GM21367 (cell line): ENCODE results near the gene SLC30A3.

Source experiments
- ATAC-seq: cut with Tn5 transposase; IDR thresholded peaks from one replicate; pipeline ENCODE4 v1.9.1; 2021; ENCODE audit not compliant: unreplicated experiment

The SLC30A3 gene

GRCh38 chr2:27236136-27236535 is 26.7 kb downstream of the SLC30A3 start:
- no peak for ATAC-seq

GRCh38 chr2:27233341-27233740 is 29.5 kb downstream of the SLC30A3 start:
- ATAC-seq = no peak

- ATAC-seq = no peak
Measured at GRCh38 chr2:27231921-27232320, 30.9 kb downstream of the SLC30A3 start.

- ATAC-seq = no peak
Measured at GRCh38 chr2:27227501-27227900, 35.3 kb downstream of the SLC30A3 start.

- no peak for ATAC-seq
Measured at GRCh38 chr2:27225526-27225925, 37.3 kb downstream of the SLC30A3 start.

- no peak for ATAC-seq
Measured at GRCh38 chr2:27223416-27223815, 39.4 kb downstream of the SLC30A3 start.

- no peak for ATAC-seq
Measured at GRCh38 chr2:27222407-27222806, 40.4 kb downstream of the SLC30A3 start.

GRCh38 chr2:27221166-27221565 is 41.7 kb downstream of the SLC30A3 start:
- ATAC-seq = no peak

- no peak for ATAC-seq
Measured at GRCh38 chr2:27220091-27220490, 42.8 kb downstream of the SLC30A3 start.

GRCh38 chr2:27219091-27219490 is 43.8 kb downstream of the SLC30A3 start:
- ATAC-seq = no peak

- ATAC-seq = no peak
Measured at GRCh38 chr2:27218614-27219013, 44.2 kb downstream of the SLC30A3 start.

- peak; percentile 74 for ATAC-seq
Measured at GRCh38 chr2:27217173-27218121, 45.4 kb downstream of the SLC30A3 start, which contains the start of gene CAD. Gene CAD, plus strand, starts transcription at chr2:27217369. Its CDS starts 183 bp downstream, at chr2:27217552.

- no peak for ATAC-seq
Measured at GRCh38 chr2:27216416-27217137, 46.3 kb downstream of the SLC30A3 start.

- no peak for ATAC-seq
Measured at GRCh38 chr2:27214941-27215340, 47.9 kb downstream of the SLC30A3 start.

GRCh38 chr2:27212626-27213471 is 50.0 kb downstream of the SLC30A3 start:
- peak; percentile 4 for ATAC-seq

GRCh38 chr2:27211943-27212625 is 50.8 kb downstream of the SLC30A3 start, which contains the start of the genes ATRAID and SLC5A6:
Gene ATRAID, plus strand, starts transcription at chr2:27212041. Its CDS starts 328 bp downstream, at chr2:27212369.
Gene SLC5A6, minus strand, starts transcription at chr2:27212268. Its CDS starts 4,618 bp downstream, at chr2:27207650.
- peak; percentile 70 for ATAC-seq

GRCh38 chr2:27211241-27211942 is 51.5 kb downstream of the SLC30A3 start:
- ATAC-seq = peak; percentile 4

- no peak for ATAC-seq
Measured at GRCh38 chr2:27209621-27210401, 53.0 kb downstream of the SLC30A3 start.
